ENCODE data around the gene DNAI4. TPM values are rescaled to one million over a fixed set of nuclear protein-coding genes. Genes with fewer than 3 reads are reported as not detected.
"Not testable (repeated sequence)": the region's sequence is repeated elsewhere in the genome, so short reads cannot be mapped to it uniquely, and the experiment has no call there.

The DNAI4 gene
- total RNA-seq, 1 experiment from 2014 or later = 1.4 TPM

GRCh38 chr1:66889030-66889429 is 35.6 kb downstream of the DNAI4 start:
- H3K4me3 ChIP-seq (ENCODE audit: low read depth, low read length) = no peak overlapping the region

GRCh38 chr1:66876664-66877063 is 48.0 kb downstream of the DNAI4 start:
- peak in 1 of 2 experiments; percentile 0 for DNase-seq
- Histone ChIP-seq H3K4me3 (ENCODE audit: low read depth, low read length) (no peak overlapping the region), H3K36me3 (ENCODE audit: control insufficient read depth, insufficient read depth, low read length) (no peaks in the 10 kb centered on the region), H3K9me3 (no peaks in the 10 kb centered on the region), H3K4me1 (no peaks in the 10 kb centered on the region), H3K27me3 (replicated peaks; ENCODE audit: control insufficient read depth, insufficient read depth, low read length) (no peaks in the 10 kb centered on the region)
- BruUV-seq (replicated peaks) = no TSS peak
- ChIA-PET POLR2A (no interaction called here), CTCF (no interaction called here)
- intact Hi-C loops (cut with micrococcal nuclease; ENCODE audit: unreplicated experiment) = no loop called here
- TF ChIP-seq, protein P1, sequence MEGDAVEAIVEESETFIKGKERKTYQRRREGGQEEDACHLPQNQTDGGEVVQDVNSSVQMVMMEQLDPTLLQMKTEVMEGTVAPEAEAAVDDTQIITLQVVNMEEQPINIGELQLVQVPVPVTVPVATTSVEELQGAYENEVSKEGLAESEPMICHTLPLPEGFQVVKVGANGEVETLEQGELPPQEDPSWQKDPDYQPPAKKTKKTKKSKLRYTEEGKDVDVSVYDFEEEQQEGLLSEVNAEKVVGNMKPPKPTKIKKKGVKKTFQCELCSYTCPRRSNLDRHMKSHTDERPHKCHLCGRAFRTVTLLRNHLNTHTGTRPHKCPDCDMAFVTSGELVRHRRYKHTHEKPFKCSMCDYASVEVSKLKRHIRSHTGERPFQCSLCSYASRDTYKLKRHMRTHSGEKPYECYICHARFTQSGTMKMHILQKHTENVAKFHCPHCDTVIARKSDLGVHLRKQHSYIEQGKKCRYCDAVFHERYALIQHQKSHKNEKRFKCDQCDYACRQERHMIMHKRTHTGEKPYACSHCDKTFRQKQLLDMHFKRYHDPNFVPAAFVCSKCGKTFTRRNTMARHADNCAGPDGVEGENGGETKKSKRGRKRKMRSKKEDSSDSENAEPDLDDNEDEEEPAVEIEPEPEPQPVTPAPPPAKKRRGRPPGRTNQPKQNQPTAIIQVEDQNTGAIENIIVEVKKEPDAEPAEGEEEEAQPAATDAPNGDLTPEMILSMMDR (IDR thresholded peaks at IDR 0.05; ENCODE audit: insufficient read depth in 1 of 2, low read depth in 1 of 2, low read length in 1 of 2, severe bottlenecking in 1 of 2, unreplicated experiment in 1 of 2) = no peak
- Mint-ChIP-seq H3K27ac (ENCODE audit: unreplicated experiment) (no peak overlapping the region), H3K27me3 (ENCODE audit: insufficient read depth, unreplicated experiment) (peaks cover 2% of the 10 kb centered on the region), H3K9me3 (ENCODE audit: unreplicated experiment) (peaks cover 8% of the 10 kb centered on the region), H3K4me3 (ENCODE audit: unreplicated experiment) (no peak overlapping the region), H3K36me3 (ENCODE audit: insufficient read depth, unreplicated experiment) (no peaks in the 10 kb centered on the region), H3K4me1 (ENCODE audit: low read depth, unreplicated experiment) (no peaks in the 10 kb centered on the region)

More at GRCh38 chr1:66889030-66889429, 35.6 kb downstream of the DNAI4 start:
- Mint-ChIP-seq H3K36me3 (ENCODE audit: insufficient read depth, unreplicated experiment) (no peaks in the 10 kb centered on the region), H3K4me3 (ENCODE audit: unreplicated experiment) (no peak overlapping the region), H3K4me1 (ENCODE audit: low read depth, unreplicated experiment) (no peaks in the 10 kb centered on the region), H3K9me3 (ENCODE audit: unreplicated experiment) (no peaks in the 10 kb centered on the region), H3K27me3 (ENCODE audit: insufficient read depth, unreplicated experiment) (peaks cover 10% of the 10 kb centered on the region), H3K27ac (ENCODE audit: unreplicated experiment) (no peak overlapping the region)
- no TSS peak for BruUV-seq (replicated peaks)
- intact Hi-C loops (cut with micrococcal nuclease; ENCODE audit: unreplicated experiment) = no loop called here
- TF ChIP-seq, protein P1 (IDR thresholded peaks at IDR 0.05; ENCODE audit: insufficient read depth in 1 of 2, low read depth in 1 of 2, low read length in 1 of 2, severe bottlenecking in 1 of 2, unreplicated experiment in 1 of 2) = no peak
- ChIA-PET POLR2A (no interaction called here), CTCF (no interaction called here)
- Histone ChIP-seq H3K27me3 (replicated peaks; ENCODE audit: control insufficient read depth, insufficient read depth, low read length) (no peaks in the 10 kb centered on the region), H3K4me1 (no peaks in the 10 kb centered on the region), H3K9me3 (no peaks in the 10 kb centered on the region), H3K36me3 (ENCODE audit: control insufficient read depth, insufficient read depth, low read length) (no peaks in the 10 kb centered on the region)
- no peak for DNase-seq

DNA sequence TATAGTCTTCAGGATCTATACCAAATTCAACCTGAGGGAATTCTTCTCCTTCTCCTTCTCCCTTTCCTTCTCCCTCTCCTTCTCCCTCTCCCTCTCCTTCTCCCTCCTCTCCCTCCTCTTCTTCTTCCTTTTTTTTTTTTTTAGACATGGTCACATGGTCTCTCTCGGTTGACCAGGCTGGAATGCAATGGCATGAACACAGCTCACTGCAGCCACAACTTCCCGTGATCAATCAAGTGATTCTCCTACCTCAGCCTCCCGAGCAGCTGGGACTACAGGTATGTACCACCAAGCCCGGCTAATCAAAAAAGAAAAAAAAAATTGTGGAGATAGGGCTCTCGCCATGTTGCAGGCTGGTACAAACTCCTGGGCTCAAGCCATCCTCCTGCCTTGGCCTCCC is 51.5 kb downstream of the DNAI4 start:
- no TSS peak for BruUV-seq (replicated peaks)
- Histone ChIP-seq H3K4me3 (ENCODE audit: low read depth, low read length) (no peak overlapping the region), H3K36me3 (ENCODE audit: control insufficient read depth, insufficient read depth, low read length) (no peaks in the 10 kb centered on the region), H3K27me3 (replicated peaks; ENCODE audit: control insufficient read depth, insufficient read depth, low read length) (no peaks in the 10 kb centered on the region), H3K9me3 (no peaks in the 10 kb centered on the region), H3K4me1 (no peaks in the 10 kb centered on the region)
- Mint-ChIP-seq H3K36me3 (ENCODE audit: insufficient read depth, unreplicated experiment) (no peaks in the 10 kb centered on the region), H3K27me3 (ENCODE audit: insufficient read depth, unreplicated experiment) (peaks cover 2% of the 10 kb centered on the region), H3K4me1 (ENCODE audit: low read depth, unreplicated experiment) (no peaks in the 10 kb centered on the region), H3K9me3 (ENCODE audit: unreplicated experiment) (no peaks in the 10 kb centered on the region), H3K27ac (ENCODE audit: unreplicated experiment) (no peak overlapping the region), H3K4me3 (ENCODE audit: unreplicated experiment) (no peak overlapping the region)
- ChIA-PET CTCF (no interaction called here), POLR2A (no interaction called here)
- no peak for DNase-seq
- TF ChIP-seq, protein P1 (IDR thresholded peaks at IDR 0.05; ENCODE audit: insufficient read depth in 1 of 2, low read depth in 1 of 2, low read length in 1 of 2, severe bottlenecking in 1 of 2, unreplicated experiment in 1 of 2) = no peak
- intact Hi-C loops (cut with micrococcal nuclease; ENCODE audit: unreplicated experiment) = no loop called here

DNA sequence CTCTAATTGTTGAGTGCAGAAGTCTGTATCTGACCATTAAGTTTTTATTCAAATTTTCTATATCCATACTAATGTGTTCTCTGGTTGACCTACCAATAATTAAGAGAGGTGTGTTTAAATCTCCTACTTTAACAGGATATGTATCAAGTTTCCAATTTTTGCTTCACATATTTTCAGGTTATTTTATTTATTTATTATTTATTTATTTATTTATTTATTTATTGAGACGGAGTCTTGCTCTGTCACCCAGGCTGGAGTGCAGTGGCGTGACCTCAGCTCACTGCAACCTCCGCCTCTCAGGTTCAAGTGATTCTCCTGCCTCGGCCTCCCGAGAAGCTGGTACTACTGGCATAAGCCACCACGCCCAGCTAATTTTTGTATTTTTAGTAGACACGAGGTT is 52.6 kb downstream of the DNAI4 start:
- H3K36me3 ChIP-seq (ENCODE audit: control insufficient read depth, insufficient read depth, low read length); CTCF ChIA-PET; intact Hi-C loops (cut with micrococcal nuclease; ENCODE audit: unreplicated experiment); H3K9me3 ChIP-seq; H3K4me3 ChIP-seq (ENCODE audit: low read depth, low read length); H3K4me1 ChIP-seq; H3K9me3 Mint-ChIP-seq (ENCODE audit: unreplicated experiment); H3K27ac Mint-ChIP-seq (ENCODE audit: unreplicated experiment); H3K4me3 Mint-ChIP-seq (ENCODE audit: unreplicated experiment); BruUV-seq (replicated peaks); DNase-seq; H3K27me3 Mint-ChIP-seq (ENCODE audit: insufficient read depth, unreplicated experiment); H3K36me3 Mint-ChIP-seq (ENCODE audit: insufficient read depth, unreplicated experiment); H3K4me1 Mint-ChIP-seq (ENCODE audit: low read depth, unreplicated experiment); POLR2A ChIA-PET; H3K27me3 ChIP-seq (replicated peaks; ENCODE audit: control insufficient read depth, insufficient read depth, low read length): not testable (repeated sequence)

Measured in Caco-2 (cell line).